K562 (cell line): ENCODE results near the gene DDC. TPM values are rescaled to one million over a fixed set of nuclear protein-coding genes. Genes with fewer than 3 reads are reported as not detected.
A peak's percentile ranks its signal among the peaks of the same experiment; 100 is the strongest.

ENCODE experiments used
- CBX3 ChIP-seq, 2 experiments: IDR thresholded peaks; 1 replicate in 1 of 2; 2 replicates in 1 of 2; pipeline ENCODE4 v1.6.1; 2012; ENCODE audit warnings: inconsistent platforms in 2 of 2, low read length in 2 of 2, borderline replicate concordance in 1 of 2, control low read depth in 1 of 2
- COPS2 ChIP-seq: fragments of 450-650 bp; conservative IDR thresholded peaks from 2 replicates; pipeline ENCODE4 v1.6.1; 2016; ENCODE audit warnings: mild to moderate bottlenecking, moderate library complexity
- ETV5 ChIP-seq: sonication (generic); formaldehyde crosslinking; IDR thresholded peaks from 2 replicates; pipeline ENCODE4 v1.4.0; 2020; ENCODE audit warnings: low read depth, mild to moderate bottlenecking, missing genetic modification reagents
- FOXK1 ChIP-seq: sonication (generic); formaldehyde crosslinking; IDR thresholded peaks from 2 replicates; pipeline ENCODE4 v1.8.0; 2022; ENCODE audit warnings: missing genetic modification reagents, mild to moderate bottlenecking, borderline replicate concordance
- FOXP1 ChIP-seq: sonication (generic); formaldehyde crosslinking; IDR thresholded peaks from 2 replicates; pipeline ENCODE4 v1.8.0; 2022; ENCODE audit warnings: mild to moderate bottlenecking, missing genetic modification reagents
- GABPB2 ChIP-seq: fragments of 250-450 bp; sonication (Bioruptor Pico); conservative IDR thresholded peaks from 2 replicates; pipeline ENCODE4 v1.5.1; 2021; ENCODE audit warnings: mild to moderate bottlenecking
- GATAD2B ChIP-seq: fragments of 450-650 bp; IDR thresholded peaks from 2 replicates; pipeline ENCODE4 v1.6.1; 2017; ENCODE audit warnings: mild to moderate bottlenecking, borderline replicate concordance
- MYC ChIP-seq, 2 experiments: fragments of 250-450 bp in 1 of 2; sonication (Bioruptor Pico) in 1 of 2; IDR thresholded peaks; 2 replicates each; pipeline versions ENCODE4 v1.5.1 to v1.6.1; 2012 to 2021; ENCODE audit warnings: low read depth in 2 of 2, borderline replicate concordance in 1 of 2, improper control_type of control experiment in 1 of 2, low read length in 1 of 2, mild to moderate bottlenecking in 1 of 2, moderate library complexity in 1 of 2
- RBM15 ChIP-seq: fragments of 200-400 bp; formaldehyde crosslinking; IDR thresholded peaks from 2 replicates; pipeline ENCODE4 v1.6.1; 2018; ENCODE audit warnings: mild to moderate bottlenecking, low read length, moderate library complexity; ENCODE audit not compliant: insufficient read depth
- RHOXF2B ChIP-seq: fragments of 250-450 bp; sonication (Bioruptor Pico); conservative IDR thresholded peaks from 2 replicates; pipeline ENCODE4 v1.5.1; 2021
- SIN3A ChIP-seq, 2 experiments: fragments of 150-350 bp in 1 of 2; IDR thresholded peaks; 2 replicates each; pipeline ENCODE4 v1.6.1; 2011 to 2016; ENCODE audit warnings: borderline replicate concordance in 2 of 2, low read depth in 2 of 2, low read length in 2 of 2, mild to moderate bottlenecking in 2 of 2, moderate library complexity in 2 of 2; ENCODE audit not compliant: control insufficient read depth in 1 of 2
- TOE1 ChIP-seq, 2 experiments: fragments of 450-650 bp in 1 of 2; sonication (generic) in 1 of 2; formaldehyde crosslinking in 1 of 2; IDR thresholded peaks; 2 replicates each; pipeline versions ENCODE4 v1.7.1 to v1.8.0; 2016 to 2022; ENCODE audit warnings: borderline replicate concordance in 2 of 2, mild to moderate bottlenecking in 2 of 2, antibody characterized with exemption in 1 of 2, inconsistent platforms in 1 of 2, low read depth in 1 of 2, missing genetic modification reagents in 1 of 2, moderate library complexity in 1 of 2
- ZFPM2 ChIP-seq: fragments of 250-450 bp; sonication (Bioruptor Pico); IDR thresholded peaks from 2 replicates; pipeline ENCODE4 v1.5.1; 2022; ENCODE audit warnings: mild to moderate bottlenecking
- ZNF263 ChIP-seq: sonication (generic); formaldehyde crosslinking; IDR thresholded peaks from 2 replicates; pipeline ENCODE4 v1.8.0; 2022; ENCODE audit warnings: mild to moderate bottlenecking, missing genetic modification reagents, borderline replicate concordance
- ZNF695 ChIP-seq: fragments of 450-650 bp; formaldehyde crosslinking; IDR thresholded peaks from 2 replicates; pipeline ENCODE4 v1.4.0; 2020; ENCODE audit warnings: mild to moderate bottlenecking, moderate library complexity
- polyA plus RNA-seq, 8 experiments: library from polyadenylated mRNA; depleted of rRNA in 4 of 8; stranded (reverse) in 5 of 8; unstranded in 3 of 8; fragments of >200 nt; fragmentation: Nextera tagmentation in 2 of 8; fragmentation: Illumina TruSeq in 1 of 8; extraction: Ambion mirVana in 2 of 8; extraction: Trizol in 1 of 8; gene quantifications; 2 replicates each; pipeline versions ENCODE4 v1.2.1 to v1.2.3, GENCODE V29; 2011 to 2014; ENCODE audit warnings: inconsistent platforms in 1 of 8, missing spikeins in 1 of 8
- total RNA-seq, 7 experiments: library from RNA; depleted of rRNA in 6 of 7; stranded (reverse); fragments of >200 nt in 6 of 7; fragmentation: Illumina TruSeq in 2 of 7; extraction: Trizol in 2 of 7; gene quantifications; 2 replicates each; pipeline versions ENCODE4 v1.2.1 to v1.2.3, GENCODE V29; 2011 to 2021; ENCODE audit warnings: low replicate concordance in 1 of 7
- TF ChIP-seq, protein P1 (sequence below): sonication (generic); formaldehyde crosslinking; IDR thresholded peaks from 2 replicates; pipeline ENCODE4 v1.8.0; 2022; ENCODE audit warnings: missing genetic modification reagents, mild to moderate bottlenecking, moderate library complexity, borderline replicate concordance
- TF ChIP-seq, protein P2 (sequence below), 2 experiments: fragments of 450-650 bp; conservative IDR thresholded peaks; 2 replicates each; pipeline ENCODE4 v1.6.1; 2017; ENCODE audit warnings: mild to moderate bottlenecking in 2 of 2, moderate library complexity in 2 of 2
- TF ChIP-seq, protein P3 (sequence below), 2 experiments: fragments of 450-650 bp; IDR thresholded peaks; 2 replicates each; pipeline ENCODE4 v1.6.1; 2018; ENCODE audit warnings: mild to moderate bottlenecking in 2 of 2, low read depth in 1 of 2; ENCODE audit not compliant: partially characterized antibody in 2 of 2

Gene DDC
- total and polyA plus RNA-seq, 9 of the 15 experiments (the other 6 are each of a cell fraction or from before 2014, with no cell fraction given), result not detected

DNA sequence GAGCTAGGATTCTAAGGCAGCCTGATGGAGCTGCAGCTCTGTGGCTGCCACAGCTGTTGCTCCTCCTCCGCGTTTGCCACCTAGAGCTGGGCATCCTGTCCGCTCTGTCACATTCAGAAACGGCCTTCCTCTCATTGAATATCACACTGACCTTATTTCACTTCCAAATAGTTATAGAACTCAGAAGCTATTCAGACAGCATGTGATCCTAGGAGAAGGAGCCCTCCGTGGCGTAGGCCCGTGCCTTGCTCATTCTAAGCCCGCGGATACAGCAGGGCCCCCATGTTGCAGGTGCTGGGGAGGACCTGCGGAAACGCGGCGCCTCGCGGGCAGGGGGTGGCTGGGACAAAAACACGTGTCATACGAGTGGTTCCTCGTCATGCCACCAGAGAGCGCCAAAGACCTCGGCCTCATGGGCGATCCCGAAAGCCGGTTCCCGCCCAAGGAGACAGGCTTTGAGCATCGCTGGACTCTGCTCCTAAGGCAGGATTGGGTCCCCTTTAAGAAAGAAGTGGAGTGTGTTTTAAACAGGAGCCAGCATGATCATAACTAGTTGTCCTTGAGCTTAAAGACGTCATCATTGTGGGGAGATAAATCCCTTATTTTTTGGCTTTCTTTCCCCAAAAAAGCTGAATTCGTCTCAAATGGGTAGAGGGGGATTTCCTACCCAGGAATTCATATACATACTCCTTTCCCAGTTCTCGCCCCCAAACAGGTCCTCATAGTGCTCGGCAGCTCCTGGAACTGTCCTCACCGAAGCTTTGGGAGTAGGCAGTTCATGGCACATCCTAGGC lies 97.2 kb downstream of the DDC start (continued):
- peak; percentile 55; the same call in 1 of the 2 replicates for TF ChIP-seq FOXP1 (CRISPR knock-in tag)
- TF ChIP-seq RHOXF2B (CRISPR knock-in tag), result 0 out of 2 replicates have a peak, but pooled peaks have one; percentile 42
- TF ChIP-seq SIN3A (IDR thresholded peaks at IDR 0.05; ENCODE audit: borderline replicate concordance in 2 of 2, control insufficient read depth in 1 of 2, low read depth in 2 of 2, low read length in 2 of 2), result no peak
- no peak for TF ChIP-seq COPS2
- TF ChIP-seq, protein P1, sequence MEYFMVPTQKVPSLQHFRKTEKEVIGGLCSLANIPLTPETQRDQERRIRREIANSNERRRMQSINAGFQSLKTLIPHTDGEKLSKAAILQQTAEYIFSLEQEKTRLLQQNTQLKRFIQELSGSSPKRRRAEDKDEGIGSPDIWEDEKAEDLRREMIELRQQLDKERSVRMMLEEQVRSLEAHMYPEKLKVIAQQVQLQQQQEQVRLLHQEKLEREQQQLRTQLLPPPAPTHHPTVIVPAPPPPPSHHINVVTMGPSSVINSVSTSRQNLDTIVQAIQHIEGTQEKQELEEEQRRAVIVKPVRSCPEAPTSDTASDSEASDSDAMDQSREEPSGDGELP (CRISPR knock-in tag), result peak; percentile 70; the same call in 1 of the 2 replicates
- TF ChIP-seq, protein P2, sequence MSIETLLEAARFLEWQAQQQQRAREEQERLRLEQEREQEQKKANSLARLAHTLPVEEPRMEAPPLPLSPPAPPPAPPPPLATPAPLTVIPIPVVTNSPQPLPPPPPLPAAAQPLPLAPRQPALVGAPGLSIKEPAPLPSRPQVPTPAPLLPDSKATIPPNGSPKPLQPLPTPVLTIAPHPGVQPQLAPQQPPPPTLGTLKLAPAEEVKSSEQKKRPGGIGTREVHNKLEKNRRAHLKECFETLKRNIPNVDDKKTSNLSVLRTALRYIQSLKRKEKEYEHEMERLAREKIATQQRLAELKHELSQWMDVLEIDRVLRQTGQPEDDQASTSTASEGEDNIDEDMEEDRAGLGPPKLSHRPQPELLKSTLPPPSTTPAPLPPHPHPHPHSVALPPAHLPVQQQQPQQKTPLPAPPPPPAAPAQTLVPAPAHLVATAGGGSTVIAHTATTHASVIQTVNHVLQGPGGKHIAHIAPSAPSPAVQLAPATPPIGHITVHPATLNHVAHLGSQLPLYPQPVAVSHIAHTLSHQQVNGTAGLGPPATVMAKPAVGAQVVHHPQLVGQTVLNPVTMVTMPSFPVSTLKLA (conservative IDR thresholded peaks at IDR 0.05), result peak; percentile 84 to 88
- peak; percentile 31; the same call in 1 of the 2 replicates for TF ChIP-seq TOE1 (IDR thresholded peaks at IDR 0.05; ENCODE audit: borderline replicate concordance)
- no peak for TF ChIP-seq TOE1 (CRISPR knock-in tag; IDR thresholded peaks at IDR 0.05; ENCODE audit: borderline replicate concordance, low read depth)
- TF ChIP-seq CBX3 (IDR thresholded peaks at IDR 0.05; ENCODE audit: borderline replicate concordance in 1 of 2, low read length in 2 of 2), result peak in 1 of 2 experiments; percentile 76; a peak in 1 of 3 replicates
- TF ChIP-seq ZFPM2 (CRISPR knock-in tag), result no peak
- TF ChIP-seq ETV5 (CRISPR knock-in tag), result no peak
- TF ChIP-seq, protein P3, sequence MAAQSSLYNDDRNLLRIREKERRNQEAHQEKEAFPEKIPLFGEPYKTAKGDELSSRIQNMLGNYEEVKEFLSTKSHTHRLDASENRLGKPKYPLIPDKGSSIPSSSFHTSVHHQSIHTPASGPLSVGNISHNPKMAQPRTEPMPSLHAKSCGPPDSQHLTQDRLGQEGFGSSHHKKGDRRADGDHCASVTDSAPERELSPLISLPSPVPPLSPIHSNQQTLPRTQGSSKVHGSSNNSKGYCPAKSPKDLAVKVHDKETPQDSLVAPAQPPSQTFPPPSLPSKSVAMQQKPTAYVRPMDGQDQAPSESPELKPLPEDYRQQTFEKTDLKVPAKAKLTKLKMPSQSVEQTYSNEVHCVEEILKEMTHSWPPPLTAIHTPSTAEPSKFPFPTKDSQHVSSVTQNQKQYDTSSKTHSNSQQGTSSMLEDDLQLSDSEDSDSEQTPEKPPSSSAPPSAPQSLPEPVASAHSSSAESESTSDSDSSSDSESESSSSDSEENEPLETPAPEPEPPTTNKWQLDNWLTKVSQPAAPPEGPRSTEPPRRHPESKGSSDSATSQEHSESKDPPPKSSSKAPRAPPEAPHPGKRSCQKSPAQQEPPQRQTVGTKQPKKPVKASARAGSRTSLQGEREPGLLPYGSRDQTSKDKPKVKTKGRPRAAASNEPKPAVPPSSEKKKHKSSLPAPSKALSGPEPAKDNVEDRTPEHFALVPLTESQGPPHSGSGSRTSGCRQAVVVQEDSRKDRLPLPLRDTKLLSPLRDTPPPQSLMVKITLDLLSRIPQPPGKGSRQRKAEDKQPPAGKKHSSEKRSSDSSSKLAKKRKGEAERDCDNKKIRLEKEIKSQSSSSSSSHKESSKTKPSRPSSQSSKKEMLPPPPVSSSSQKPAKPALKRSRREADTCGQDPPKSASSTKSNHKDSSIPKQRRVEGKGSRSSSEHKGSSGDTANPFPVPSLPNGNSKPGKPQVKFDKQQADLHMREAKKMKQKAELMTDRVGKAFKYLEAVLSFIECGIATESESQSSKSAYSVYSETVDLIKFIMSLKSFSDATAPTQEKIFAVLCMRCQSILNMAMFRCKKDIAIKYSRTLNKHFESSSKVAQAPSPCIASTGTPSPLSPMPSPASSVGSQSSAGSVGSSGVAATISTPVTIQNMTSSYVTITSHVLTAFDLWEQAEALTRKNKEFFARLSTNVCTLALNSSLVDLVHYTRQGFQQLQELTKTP (IDR thresholded peaks at IDR 0.05; ENCODE audit: low read depth in 1 of 2, partially characterized antibody in 2 of 2), result no peak
- TF ChIP-seq GATAD2B, result no peak
- TF ChIP-seq FOXK1 (CRISPR knock-in tag), result 0 out of 2 replicates have a peak, but pooled peaks have one; percentile 27
- no peak for TF ChIP-seq ZNF695 (CRISPR knock-in tag)
- peak; percentile 67; the same call in 1 of the 2 replicates for TF ChIP-seq ZNF263 (CRISPR knock-in tag)
- no peak for TF ChIP-seq RBM15
- TF ChIP-seq GABPB2 (CRISPR knock-in tag), result no peak
- peak; percentile 91 for TF ChIP-seq MYC (IDR thresholded peaks at IDR 0.05; ENCODE audit: low read depth, low read length)
- TF ChIP-seq MYC (CRISPR knock-in tag; IDR thresholded peaks at IDR 0.05; ENCODE audit: borderline replicate concordance, low read depth), result no peak
